ENCODE results near the gene CTIF.

Gene CTIF

DNA sequence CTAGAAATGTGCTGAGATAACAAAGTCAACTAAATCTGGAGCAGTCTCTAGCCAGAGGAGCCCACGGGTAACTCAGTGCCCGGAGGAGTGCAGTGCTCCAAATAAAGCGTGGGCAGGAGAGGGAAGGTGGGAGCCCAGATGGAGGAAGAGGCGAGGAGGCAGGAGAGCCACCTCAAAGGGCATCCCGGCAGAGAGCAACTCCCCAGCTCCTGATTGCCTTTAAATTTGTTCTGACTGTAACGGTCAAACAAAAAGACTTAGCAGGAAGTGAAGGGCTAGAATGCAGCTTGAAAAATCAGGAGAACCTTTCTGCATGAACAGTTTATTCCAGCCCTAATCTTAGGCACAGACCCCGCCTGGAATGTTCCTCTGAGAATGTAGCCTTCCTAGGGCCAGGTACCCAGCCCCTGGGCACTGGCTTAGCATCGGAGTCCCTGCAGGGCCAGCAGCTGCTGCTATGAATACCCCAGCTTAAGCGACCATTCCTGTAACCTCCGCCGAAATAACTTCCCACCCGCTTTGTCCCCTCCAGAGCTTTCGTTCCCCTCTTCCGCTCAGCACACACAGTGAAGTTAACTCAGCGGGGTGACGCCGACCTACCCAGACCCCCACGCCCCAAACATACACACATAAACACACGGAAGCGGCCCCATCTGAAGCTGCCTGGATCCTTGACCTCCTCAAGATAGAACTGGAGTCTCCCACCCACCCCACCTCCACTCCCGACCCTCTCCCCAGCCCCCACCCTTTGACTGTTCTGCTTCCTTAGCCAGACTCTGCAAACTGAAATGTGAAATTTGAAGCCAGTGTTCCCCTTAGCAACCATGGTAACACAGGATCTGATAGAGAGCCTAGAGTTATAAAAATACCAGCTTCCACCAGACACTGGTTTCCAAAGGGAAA lies 288.7 kb downstream of the CTIF start:
- peak; percentile 2 for DNase-seq

DNA sequence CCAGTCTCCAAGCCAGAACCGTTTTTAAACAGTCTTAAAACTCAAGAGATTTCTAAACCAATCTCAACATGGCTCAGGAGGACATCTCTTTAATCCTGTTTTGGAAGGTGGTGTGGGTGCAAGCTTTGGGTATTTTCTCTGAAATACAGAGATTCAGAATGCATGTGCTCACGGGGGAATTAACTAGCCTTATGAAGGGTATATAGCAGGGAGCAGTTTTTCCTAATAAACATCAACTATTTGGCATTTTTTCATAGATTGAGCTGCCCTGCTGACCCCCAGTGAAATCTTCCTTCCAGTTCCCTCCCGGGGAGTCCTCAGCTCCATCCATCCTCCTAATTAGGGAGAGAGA lies 289.3 kb downstream of the CTIF start:
- DNase-seq: no peak

DNA sequence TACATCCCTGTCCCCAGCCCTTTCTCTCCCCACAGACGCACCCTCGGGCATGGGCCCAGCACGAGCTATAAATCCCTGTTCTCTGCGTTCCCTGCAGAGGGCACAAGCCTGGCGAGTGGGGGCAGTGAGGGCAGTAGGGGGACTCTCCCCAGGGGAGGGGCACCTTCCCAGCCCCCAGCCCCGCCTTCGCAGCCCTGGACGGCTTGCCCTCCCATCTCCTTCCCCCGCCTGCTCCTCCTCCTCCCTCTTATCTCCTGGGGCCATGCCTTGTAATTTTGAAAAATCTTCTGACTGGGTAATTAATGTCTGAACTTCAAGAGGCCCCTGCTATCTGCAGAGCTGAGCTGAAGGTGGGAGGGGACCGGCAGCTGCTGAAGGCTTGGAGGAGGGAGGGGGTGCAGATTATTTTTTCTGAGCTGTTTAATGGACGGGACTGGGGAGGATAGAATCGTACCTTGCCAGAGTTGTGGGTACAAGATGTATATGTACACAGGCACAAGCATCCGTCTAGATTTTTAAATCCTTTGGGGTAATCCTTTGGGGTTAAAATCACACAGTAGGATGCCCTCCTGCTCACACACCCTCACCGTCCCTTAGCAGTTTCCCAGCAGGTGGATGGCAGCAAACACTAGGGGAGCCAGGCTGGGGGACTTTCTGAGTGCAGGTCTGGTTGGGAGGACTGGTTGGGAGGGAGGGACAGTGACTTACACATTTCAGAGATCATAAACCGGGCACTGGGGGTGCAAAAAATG lies 290.0 kb downstream of the CTIF start:
- DNase-seq: peak; percentile 4

DNA sequence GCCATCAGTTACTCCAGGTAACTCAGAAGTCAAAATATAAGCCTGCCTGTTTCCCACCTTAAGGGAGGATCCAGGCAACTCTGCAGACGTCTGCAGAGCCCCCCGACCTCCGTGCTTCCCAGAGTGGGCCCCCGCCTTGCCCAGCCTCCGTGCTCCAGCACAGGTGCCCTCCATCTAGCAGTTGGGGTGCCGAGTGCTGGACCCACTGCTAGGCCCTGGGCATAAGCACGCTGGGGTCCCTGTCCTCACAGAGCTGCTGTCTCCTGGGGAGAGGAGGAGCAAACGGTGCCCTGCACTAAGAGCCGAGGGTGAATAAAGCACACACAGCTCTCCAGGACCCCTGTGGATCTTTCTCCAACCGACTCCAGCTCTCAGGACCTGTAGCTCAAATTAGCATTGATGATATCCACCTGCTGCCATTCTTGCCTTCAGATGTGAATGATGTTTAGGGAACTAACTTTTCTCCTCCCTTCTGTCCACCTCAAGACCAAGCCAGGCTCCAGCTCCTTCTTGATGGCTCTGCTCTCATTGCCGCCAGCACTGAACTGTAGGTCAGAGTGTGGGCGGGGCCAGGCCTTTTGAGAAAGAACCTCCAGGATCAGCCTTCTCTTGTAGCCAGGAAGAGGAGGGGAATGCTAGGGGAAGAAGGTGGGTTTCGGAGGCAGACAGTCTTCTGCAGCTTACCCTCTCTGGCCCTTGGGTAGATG lies 290.8 kb downstream of the CTIF start:
- DNase-seq: peak; percentile 2

DNA sequence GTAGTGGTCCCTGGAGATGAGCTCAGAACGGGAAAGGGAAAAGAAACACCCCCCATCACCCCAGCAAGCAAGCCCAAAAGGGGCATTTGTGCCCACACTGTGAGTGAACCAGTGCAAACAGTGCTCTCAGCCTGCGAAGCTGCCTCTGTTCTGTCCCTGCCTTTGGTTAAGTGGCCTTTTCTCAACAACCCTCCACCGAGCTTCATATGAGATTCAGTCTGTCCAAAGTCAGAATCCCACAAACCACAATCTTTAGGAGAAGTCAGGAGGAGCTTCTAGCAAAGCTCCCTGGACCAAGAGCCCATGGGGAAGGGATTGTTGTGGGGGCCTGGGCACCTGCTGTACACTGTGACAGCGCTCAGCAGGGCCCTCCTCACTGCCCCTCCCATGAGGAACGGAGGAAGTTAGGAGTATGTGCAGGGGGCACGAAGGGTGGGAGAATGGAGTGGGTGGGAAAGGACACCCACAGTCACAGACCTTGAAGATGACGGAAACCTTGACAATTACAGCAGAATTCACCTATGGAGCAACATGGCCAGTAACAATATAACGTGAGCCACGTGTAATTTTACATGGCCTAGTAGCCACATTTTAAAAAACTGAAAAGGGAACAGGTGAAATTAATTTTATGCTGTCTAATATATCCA lies 292.4 kb downstream of the CTIF start:
- DNase-seq: peak; percentile 11

DNA sequence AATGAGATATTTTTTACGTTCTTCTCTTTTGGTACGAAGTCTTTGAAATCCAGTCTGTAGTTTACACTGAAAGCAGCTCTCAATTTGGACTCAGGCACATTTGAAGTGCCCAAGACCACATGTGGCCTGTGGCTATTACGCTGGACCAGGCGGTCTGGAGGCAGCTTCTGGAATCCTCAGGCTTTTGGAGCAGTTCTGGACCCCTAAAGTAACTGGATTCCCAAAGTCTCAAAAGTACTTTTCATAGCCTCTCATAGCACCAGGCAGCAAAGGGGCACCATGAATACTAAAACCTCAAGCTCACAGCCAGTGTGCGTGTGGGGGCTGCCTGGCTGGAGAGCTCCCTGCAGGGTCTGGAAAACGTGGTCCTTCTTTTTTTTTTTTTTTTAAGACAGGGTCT lies 293.0 kb downstream of the CTIF start:
- DNase-seq: no peak

DNA sequence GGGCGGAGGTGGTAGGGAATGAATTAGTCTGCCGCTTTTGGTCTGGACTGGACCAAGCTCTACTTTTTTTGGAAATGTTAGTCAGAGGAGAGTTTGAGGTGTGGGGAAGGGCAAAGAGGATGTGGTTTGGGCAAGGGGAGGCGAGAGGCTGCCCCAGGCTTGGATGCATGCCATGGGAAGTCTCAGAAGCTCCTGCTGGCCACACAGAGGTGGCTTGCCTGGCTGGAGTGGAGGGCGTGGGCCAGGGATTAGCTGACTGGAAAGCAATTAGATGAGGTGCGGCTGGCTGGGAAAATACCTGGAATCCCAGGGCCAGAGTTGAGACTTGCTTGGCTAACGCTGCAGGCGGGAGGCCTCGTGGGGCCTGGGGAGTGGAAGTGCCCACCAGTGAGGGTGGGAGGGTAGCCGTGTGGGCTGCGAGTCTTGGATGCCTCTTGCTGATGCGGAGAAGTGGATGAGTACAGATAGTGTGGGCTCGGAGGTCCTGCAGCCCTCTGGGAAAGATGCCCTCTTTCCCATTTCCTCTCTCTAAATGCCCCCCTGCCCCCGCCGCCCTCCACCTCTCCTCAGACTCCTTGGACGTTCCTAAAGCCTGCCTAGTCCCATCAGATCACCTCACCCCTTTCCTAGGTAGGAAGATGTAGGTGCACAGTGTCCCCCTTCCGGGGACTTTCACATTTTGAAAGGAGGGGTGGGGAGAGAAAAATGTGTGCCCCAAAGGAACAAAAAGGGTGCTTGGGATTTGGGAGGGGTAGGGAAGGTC lies 294.3 kb downstream of the CTIF start:
- peak; percentile 13 for DNase-seq

DNA sequence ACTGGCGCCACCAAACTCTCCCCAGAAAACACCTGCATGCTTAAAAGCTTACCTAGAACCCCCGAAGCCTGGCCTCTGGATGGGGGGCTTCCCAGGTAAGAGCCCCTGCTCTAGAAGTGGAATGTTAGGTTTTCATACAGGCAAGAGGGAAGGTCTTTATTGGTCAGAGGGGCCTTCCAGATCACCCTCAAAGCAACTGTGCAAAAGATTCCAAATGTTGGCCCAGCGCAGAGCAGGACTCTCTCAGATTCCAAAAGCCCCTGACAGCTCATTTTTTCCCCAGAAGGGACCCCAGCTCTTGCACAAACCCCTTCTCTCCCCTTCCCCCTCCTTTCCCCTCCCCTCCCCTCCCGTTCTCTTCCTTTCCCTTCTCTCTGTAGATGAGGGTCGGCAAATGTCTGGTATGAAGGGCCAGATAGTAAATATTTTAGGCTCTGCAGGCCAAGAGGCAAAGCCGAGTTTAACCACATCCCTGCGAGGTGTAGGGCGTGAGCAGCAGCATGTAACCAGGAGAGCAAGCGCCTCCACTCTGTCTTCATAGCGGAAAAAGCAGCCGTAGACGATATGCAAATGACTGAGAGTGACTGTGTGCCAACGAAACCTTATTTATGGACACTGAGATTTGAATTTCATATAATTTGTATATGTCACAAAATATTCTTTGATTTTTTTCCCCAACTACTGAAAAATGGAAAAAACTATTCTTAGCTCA lies 295.0 kb downstream of the CTIF start:
- peak; percentile 46 for DNase-seq

DNA sequence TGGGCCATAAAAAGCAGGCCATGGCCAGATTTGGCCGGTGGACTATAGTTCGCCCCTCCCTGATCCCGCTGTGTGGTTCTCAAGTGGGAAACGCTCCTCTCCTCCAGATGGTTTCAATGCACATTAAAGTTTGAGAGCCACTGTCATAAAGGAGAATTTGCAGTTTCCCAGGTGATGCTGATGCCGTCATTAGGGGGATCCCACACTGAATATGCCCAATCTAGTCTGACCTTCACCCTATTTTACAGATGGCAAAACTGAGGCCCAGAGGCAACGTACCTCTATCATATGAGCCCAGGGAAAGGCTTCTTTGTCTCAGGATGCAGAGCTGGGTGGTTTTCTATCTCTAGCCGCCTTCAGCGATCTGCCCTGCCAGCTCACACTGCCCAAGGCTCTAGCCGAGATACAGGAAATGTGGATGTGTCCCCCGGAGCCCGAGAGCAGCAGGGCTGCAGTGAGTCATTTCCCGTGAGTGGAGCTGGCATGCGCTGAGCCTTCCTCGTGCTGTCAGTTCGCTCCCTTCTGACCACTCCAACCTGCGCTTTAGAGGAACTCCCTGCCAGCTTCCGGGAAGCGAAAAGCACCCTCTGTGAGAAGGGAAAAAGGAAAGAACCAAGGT lies 295.7 kb downstream of the CTIF start:
- peak; percentile 69 for DNase-seq

DNA sequence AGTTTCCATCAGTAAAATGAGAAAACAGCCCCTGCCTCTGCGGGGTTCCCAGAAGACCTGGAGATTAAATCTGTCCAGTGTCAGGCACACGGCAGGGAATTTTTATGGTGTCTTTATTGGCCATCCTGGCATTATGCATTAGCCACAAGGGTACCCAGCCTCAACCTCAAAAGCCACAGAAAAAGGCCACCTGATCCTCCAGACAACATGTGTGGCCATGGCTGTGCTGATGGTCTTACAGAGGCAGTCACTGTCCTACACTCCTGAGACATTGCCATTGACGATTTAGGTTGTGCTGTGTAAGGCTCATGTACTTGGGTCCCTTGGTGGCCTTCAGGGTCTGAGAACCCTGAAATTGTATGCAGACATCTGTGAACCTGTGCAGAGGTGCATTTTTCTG lies 296.3 kb downstream of the CTIF start:
- DNase-seq: peak; percentile 10

DNA sequence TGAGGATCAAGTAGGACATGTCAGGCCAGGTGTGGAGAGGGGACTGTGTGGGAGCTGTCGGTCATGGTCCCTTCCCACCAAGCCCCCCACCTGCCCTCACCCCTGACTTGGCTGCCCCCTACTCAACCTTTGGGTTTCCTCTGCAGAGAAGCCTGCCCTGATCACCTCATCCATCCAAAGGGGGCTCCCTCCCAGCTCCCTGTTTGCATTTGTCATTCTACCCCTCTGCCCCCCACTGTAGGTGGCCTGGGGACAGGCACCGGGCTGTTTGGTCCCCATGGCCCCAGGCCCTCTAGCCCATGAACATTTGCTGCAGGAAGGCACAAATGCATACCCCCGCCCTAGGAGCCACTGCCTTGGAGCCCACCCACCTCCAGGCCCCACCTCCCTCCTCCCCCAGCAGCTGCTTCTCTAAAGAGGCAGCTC lies 296.9 kb downstream of the CTIF start:
- no peak for DNase-seq

DNA sequence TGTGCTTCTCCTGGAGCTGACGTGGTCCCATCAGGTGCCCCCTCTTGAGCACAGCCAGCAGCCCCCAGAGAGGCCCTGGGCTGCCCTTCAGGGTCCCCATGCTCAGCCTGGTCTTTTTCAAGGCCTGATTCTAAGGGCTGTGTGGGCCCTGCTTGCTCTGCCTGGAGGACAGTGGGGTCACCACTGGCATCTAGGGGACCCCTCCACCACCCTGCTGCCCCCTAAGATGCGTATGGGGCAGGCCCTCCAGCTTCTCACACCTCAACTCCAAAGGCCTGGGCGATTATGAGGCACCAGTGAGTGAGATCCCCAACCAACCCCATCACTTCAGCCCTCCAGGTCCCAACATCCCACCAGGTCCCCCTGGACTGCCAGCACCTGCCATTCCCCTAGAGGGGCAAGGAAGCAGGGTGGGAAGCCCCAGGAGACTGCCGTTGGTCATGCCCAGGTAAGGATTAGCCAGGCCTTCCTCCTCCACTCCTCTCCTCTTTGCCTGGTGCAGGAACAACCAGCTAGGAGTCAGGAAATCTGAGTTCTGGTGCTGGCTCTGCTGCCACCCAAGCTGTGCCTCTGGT lies 297.5 kb downstream of the CTIF start:
- no peak for DNase-seq

DNA sequence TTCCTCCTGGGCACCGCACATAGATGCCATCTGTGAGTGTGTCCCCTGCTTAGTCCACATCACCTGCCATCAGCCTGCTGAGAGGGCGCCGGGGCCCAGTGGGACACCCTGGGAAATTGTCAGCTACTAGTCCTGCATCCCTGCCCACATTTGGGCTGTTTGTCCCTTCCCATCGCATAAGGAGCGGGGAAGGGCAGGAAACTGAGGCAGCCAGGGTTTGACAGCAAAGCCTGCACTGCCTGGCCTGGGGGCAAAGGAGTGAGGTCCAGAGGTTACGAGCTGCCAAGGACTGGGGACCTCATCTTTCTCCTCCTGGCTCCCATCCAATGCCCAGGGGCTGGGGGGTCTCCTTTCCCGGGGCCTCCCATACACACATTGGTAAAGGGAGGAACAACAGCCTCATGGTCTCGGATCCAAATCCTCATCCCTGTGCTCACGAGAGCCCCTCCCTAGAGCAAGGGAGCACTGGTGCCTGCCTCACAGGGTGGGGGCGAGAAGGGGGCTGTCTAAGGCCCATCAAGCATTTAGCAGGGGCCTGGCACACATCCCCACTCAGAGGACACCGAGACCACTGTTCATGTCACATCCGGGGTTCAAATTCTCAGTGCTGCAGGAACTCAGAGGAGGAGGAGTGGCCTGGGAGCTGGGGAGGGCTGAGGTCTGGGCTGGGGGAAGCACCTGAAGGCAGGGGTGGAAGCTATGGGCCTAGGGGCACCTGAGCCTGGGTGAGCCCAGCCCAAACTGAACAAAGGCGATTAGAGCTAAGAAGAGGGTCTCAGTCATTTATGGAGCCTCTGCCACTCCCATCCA lies 298.2 kb downstream of the CTIF start:
- DNase-seq: no peak

DNA sequence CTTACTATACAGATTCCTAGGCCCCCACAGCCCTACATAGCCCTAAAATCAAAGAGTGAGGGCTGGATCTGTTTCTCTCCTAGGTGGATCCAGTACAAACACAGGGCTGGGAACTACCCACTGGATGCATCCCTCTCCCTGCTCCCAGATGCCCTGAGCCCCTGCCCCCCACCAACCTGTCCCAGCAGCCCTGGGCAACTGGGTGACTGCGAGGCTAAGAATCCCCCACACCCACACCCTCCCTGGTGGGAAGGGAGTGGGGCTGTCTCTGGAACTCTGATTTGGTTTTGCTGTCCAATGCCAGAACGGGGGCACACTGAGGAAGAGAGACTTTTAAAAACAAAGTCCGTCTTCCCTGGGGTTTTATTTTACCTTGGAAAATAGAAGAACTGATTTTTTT lies 298.8 kb downstream of the CTIF start:
- DNase-seq: no peak

DNA sequence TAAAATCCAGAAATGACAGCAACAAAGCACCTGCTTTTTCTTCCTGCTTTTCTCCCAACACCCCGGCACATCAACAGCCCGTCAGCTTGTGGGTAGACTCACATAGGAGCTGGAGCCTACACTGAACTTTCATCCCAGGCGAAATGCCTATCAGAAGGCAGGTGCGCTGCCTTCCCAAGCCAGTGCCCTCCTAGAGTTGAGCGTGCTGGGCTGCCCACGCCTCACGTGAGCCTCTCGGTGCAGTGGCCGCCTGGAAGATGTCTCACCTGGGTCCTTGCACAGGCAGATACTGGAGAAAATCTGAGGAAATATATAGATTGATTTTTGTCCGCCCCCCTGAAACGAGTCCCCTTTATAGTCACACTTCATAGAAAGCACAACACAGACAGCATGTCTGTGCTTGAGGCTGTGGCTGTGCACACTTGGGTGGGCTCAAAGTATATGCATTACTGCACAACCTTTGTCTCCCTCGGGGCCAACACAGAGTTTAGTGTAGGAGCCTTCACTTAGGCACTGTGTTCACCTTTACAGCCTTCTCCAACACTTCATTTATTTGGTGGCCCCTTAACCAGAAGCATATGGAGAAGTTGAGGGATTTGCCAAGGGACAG lies 299.4 kb downstream of the CTIF start:
- DNase-seq: no peak

DNA sequence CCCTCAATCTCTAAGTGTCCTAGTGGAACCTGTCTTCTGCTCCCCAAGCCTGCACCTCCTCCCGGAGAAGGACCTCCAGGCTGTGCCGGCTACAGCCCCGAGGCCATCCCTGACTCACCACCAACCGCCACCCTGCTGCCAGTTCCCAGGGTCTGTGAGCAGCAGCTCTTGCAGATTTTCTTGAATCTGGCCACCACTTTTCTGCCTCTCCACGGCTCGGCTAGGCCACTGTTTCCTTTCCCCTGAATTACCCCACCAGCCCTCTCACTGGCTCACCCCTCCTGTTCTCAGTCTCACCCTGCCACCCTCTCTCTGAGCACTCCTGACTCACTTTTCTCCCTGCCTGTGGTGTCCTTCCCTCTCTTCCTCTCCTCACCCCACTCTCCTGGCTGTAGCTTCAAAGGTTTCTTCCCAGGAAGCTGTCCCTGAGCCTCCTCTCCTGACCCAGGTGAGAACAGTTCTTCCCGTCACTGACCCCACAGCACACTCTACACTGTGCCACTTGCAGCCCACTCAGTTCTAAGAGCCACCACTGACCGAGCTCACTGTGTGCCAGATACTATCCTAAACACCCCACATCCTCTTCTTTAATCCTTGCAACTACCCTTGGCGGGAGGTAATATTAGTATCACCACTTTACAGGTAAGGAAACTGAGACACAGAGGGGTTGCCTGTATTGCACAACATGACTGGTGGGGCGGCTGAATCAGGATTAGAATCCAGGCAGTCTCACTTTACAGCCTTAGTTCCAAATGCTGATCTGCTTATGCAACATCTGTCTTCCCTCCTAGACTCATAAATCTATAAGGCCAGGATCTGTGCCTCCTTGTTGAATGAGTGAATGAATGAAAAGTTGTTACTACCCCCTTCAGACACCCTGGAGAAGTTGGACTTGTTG lies 300.3 kb downstream of the CTIF start:
- no peak for DNase-seq

DNA sequence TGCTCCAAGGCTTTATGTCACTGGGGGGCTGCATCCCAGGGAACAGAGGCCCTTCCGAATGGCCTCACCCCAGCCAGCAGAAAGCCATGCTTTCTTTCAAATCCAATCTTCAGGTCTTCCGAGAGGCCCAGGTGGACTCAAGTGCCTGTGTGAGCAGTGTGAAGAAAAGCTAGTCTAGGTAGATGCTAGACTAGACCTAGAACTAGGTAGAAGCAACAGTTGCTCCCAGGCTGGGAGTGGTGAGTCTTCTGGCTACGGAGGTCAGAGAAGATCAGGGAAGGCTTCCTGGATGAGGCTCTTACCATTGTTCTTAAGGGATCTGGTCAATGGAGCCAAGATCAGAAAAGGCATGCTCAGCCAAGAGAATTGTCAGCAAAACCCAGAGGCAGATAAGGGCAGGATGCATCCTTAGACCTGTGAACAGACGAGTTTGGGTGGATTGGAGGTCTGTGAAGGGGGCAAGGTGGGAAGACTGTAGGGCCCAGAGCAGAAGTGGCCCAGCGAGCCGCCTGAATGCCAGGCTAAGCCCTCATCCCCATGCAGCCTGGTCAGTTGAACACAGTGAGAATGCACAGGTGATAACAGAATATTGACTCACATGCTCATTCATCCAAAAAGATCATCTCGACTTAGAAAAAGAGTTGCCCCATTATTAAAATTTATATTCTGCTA lies 301.1 kb downstream of the CTIF start:
- DNase-seq: no peak

DNA sequence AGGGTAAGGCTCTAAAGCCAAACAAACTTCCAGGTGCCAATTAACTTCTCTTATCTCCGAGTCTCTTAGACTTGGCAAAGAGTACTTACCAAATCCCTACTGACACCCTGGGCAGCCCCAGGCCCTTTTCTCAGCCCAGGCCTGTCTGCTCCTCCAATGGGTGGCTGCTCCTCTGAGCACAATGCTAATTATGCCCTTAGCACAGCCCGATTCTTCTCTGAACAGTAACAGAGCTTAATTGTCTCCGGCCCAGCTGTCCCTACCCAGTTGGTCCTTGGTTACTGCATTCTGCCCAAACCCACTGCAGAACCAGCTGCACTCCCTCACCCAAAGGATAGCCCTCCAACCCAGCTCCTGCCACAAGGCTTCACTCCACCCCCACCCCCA lies 301.7 kb downstream of the CTIF start:
- no peak for DNase-seq
